GM12872 (cell line): ENCODE measurements around the gene PHACTR3.

Experiments used
- CTCF ChIP-seq: IDR thresholded peaks from 3 replicates; pipeline ENCODE4 v1.5.1; 2011; ENCODE audit warnings: low read depth, mild to moderate bottlenecking, low read length, moderate library complexity; ENCODE audit not compliant: insufficient read depth

The PHACTR3 gene

GRCh38 chr20:59741073-59741472 lies 136.7 kb downstream of the PHACTR3 start:
- no peak for TF ChIP-seq CTCF

- no peak for TF ChIP-seq CTCF
These were observed 138.2 kb downstream of the PHACTR3 start for GRCh38 chr20:59742351-59743095.

GRCh38 chr20:59743308-59743707 lies 139.0 kb downstream of the PHACTR3 start:
- TF ChIP-seq CTCF = no peak

- TF ChIP-seq CTCF = peak; percentile 52
These were observed 139.6 kb downstream of the PHACTR3 start for GRCh38 chr20:59743767-59744485.

GRCh38 chr20:59744756-59745155 lies 140.4 kb downstream of the PHACTR3 start:
- no peak for TF ChIP-seq CTCF

- TF ChIP-seq CTCF = no peak
These were observed 140.9 kb downstream of the PHACTR3 start for GRCh38 chr20:59745201-59745600.

GRCh38 chr20:59745716-59746115 lies 141.4 kb downstream of the PHACTR3 start:
- no peak for TF ChIP-seq CTCF
